Skin epidermis (tissue), 12 donors: ENCODE measurements around the gene EFNA4.
A peak's percentile ranks its signal among the peaks of the same experiment; 100 is the strongest.

ENCODE experiments used
- H3K27ac ChIP-seq, 21 experiments: fragments of 200-600 bp; sonication (generic) in 11 of 21; one replicate each; pipeline ENCODE4 v1.5.0; 2020; ENCODE audit warnings: mild to moderate bottlenecking in 3 of 21, inconsistent platforms in 2 of 21, moderate library complexity in 2 of 21
- H3K4me3 ChIP-seq, 7 experiments: fragments of 200-600 bp; sonication (generic) in 2 of 7; one replicate each; pipeline ENCODE4 v1.5.0; 2020; ENCODE audit warnings: inconsistent platforms in 2 of 7, mild to moderate bottlenecking in 2 of 7, moderate library complexity in 1 of 7

EFNA4 gene

GRCh38 chr1:155063550-155064110 is at the start of gene EFNA4:
EFNA4 (plus strand) TSS chr1:155063740; CDS start chr1:155063824, 84 bp downstream.
- H3K27ac ChIP-seq: peak within 1 kb of the TSS in 20 of 21 experiments; percentile 55 to 94 (median 83)
- H3K4me3 ChIP-seq: peak within 1 kb of the TSS; percentile 73 to 93 (median 87)

- H3K27ac ChIP-seq: peak overlapping the region in 16 of 21 experiments; percentile 22 to 99 (median 88)
- H3K4me3 ChIP-seq: no peak overlapping the region
Measured at GRCh38 chr1:155014709-155015508, 48.6 kb upstream of the EFNA4 start.

- H3K27ac ChIP-seq: peak overlapping the region in 19 of 21 experiments; percentile 37 to 99 (median 84)
- H3K4me3 ChIP-seq: no peak overlapping the region
Measured at GRCh38 chr1:155015527-155016230, 47.9 kb upstream of the EFNA4 start.

- H3K4me3 ChIP-seq: no peak overlapping the region
Measured at GRCh38 chr1:155016231-155016831, 47.2 kb upstream of the EFNA4 start.

GRCh38 chr1:155017041-155017945 is 46.2 kb upstream of the EFNA4 start:
- peak overlapping the region in 20 of 21 experiments; percentile 57 to 99 (median 84) for H3K27ac ChIP-seq
- peak overlapping the region; percentile 8 to 32 (median 20) for H3K4me3 ChIP-seq

More at GRCh38 chr1:155016231-155016831, 47.2 kb upstream of the EFNA4 start:
- peak overlapping the region in 20 of 21 experiments; percentile 57 to 99 (median 84) for H3K27ac ChIP-seq

GRCh38 chr1:155017946-155018316 is 45.6 kb upstream of the EFNA4 start:
- Histone ChIP-seq H3K4me3 (peak overlapping the region in 5 of 7 experiments; percentile 8 to 32 (median 18)), H3K27ac (peak overlapping the region in 19 of 21 experiments; percentile 57 to 99 (median 84))

- no peak overlapping the region for H3K4me3 ChIP-seq
- H3K27ac ChIP-seq: peak overlapping the region in 16 of 21 experiments; percentile 6 to 99 (median 84)
Measured at GRCh38 chr1:155018617-155019348, 44.8 kb upstream of the EFNA4 start.

GRCh38 chr1:155019377-155020245 is 43.9 kb upstream of the EFNA4 start:
- no peak overlapping the region for H3K4me3 ChIP-seq
- peak overlapping the region in 14 of 21 experiments; percentile 1 to 99 (median 83) for H3K27ac ChIP-seq

GRCh38 chr1:155022136-155022926 is 41.2 kb upstream of the EFNA4 start:
- Histone ChIP-seq H3K27ac (no peak overlapping the region), H3K4me3 (no peak overlapping the region)

- Histone ChIP-seq H3K27ac (no peak overlapping the region), H3K4me3 (no peak overlapping the region)
Measured at GRCh38 chr1:155022927-155023236, 40.7 kb upstream of the EFNA4 start.

GRCh38 chr1:155023627-155024026 is 39.9 kb upstream of the EFNA4 start:
- Histone ChIP-seq H3K27ac (no peak overlapping the region), H3K4me3 (no peak overlapping the region)

GRCh38 chr1:155024315-155024714 is 39.2 kb upstream of the EFNA4 start:
- Histone ChIP-seq H3K4me3 (no peak overlapping the region), H3K27ac (no peak overlapping the region)

- H3K4me3 ChIP-seq: no peak overlapping the region
- H3K27ac ChIP-seq: no peak overlapping the region
Measured at GRCh38 chr1:155026154-155026553, 37.4 kb upstream of the EFNA4 start.

GRCh38 chr1:155026588-155026987 is 37.0 kb upstream of the EFNA4 start:
- Histone ChIP-seq H3K27ac (no peak overlapping the region), H3K4me3 (no peak overlapping the region)

- Histone ChIP-seq H3K4me3 (no peak overlapping the region), H3K27ac (no peak overlapping the region)
Measured at GRCh38 chr1:155029513-155030242, 33.9 kb upstream of the EFNA4 start.

- Histone ChIP-seq H3K27ac (no peak overlapping the region), H3K4me3 (no peak overlapping the region)
Measured at GRCh38 chr1:155030243-155030795, 33.2 kb upstream of the EFNA4 start.
